Large intestine (tissue), 3 donors: ENCODE results near the gene DDA1. TPM values are rescaled to one million over a fixed set of nuclear protein-coding genes. Genes with fewer than 3 reads are reported as not detected.
A peak's percentile ranks its signal among the peaks of the same experiment; 100 is the strongest.

Source experiments
- DNase-seq, 2 donors: peaks; one replicate each; pipeline versions ENCODE4 v3.0.0 to v3.0.0-alpha.2; 2013
- H3K27ac ChIP-seq: one replicate; pipeline ENCODE4 v1.5.1; 2013; ENCODE audit warnings: low read length
- H3K27me3 ChIP-seq: 2 replicates; pipeline ENCODE4 v1.6.1; 2013; ENCODE audit warnings: low read length; ENCODE audit not compliant: control insufficient read depth, insufficient read depth
- H3K36me3 ChIP-seq: 2 replicates; pipeline ENCODE4 v1.6.1; 2013; ENCODE audit warnings: low read length; ENCODE audit not compliant: control insufficient read depth, insufficient read depth
- H3K4me1 ChIP-seq: one replicate; pipeline ENCODE4 v1.6.1; 2013; ENCODE audit warnings: low read length; ENCODE audit not compliant: control insufficient read depth, insufficient read depth
- H3K4me3 ChIP-seq: one replicate; pipeline ENCODE4 v1.5.1; 2013; ENCODE audit warnings: low read length
- H3K9me3 ChIP-seq: one replicate; pipeline ENCODE4 v1.6.1; 2013; ENCODE audit warnings: mild to moderate bottlenecking, low read depth, low read length, moderate library complexity; ENCODE audit not compliant: control insufficient read depth
- WGBS: methylation state at CpG from one replicate; pipeline ENCODE4 v1.1.5; 2013; ENCODE audit warnings: low lambda C conversion rate; ENCODE audit not compliant: insufficient coverage; 5-methylcytosine and 5-hydroxymethylcytosine counted together
- polyA plus RNA-seq: library from polyadenylated mRNA; unstranded; fragments of 120-200 nt; gene quantifications from one replicate; pipeline ENCODE4 v1.2.1, GENCODE V29; 2013

The DDA1 gene
- polyA plus RNA-seq, 1 donor: 32.8 TPM

GRCh38 chr19:17337675-17338432 is 28.5 kb downstream of the DDA1 start:
- peak overlapping the region; percentile 98 for H3K27ac ChIP-seq
- peaks cover 26% of the 10 kb centered on the region for H3K4me1 ChIP-seq
- peak in 1 of 2 donors; percentile 33 for DNase-seq
- WGBS: no CpG with 5 or more reads among the region's 50 CpGs
- H3K36me3 ChIP-seq: peaks cover 6% of the 10 kb centered on the region
- no peaks in the 10 kb centered on the region for H3K27me3 ChIP-seq
- peaks cover 14% of the 10 kb centered on the region for H3K9me3 ChIP-seq
- H3K4me3 ChIP-seq: peak overlapping the region; percentile 82

- no peaks in the 10 kb centered on the region for H3K27me3 ChIP-seq
- peaks cover 6% of the 10 kb centered on the region for H3K36me3 ChIP-seq
- peak overlapping the region; percentile 82 for H3K4me3 ChIP-seq
- H3K9me3 ChIP-seq: peaks cover 9% of the 10 kb centered on the region
- DNase-seq: no peak
- H3K4me1 ChIP-seq: peaks cover 26% of the 10 kb centered on the region
- no CpG with 5 or more reads among the region's 30 CpGs for WGBS
- H3K27ac ChIP-seq: no peak overlapping the region
Observed at GRCh38 chr19:17338433-17339078, 29.2 kb downstream of the DDA1 start.

- H3K27ac ChIP-seq: no peak overlapping the region
Observed at GRCh38 chr19:17339088-17339741, 29.9 kb downstream of the DDA1 start.

GRCh38 chr19:17340302-17340870 is 31.0 kb downstream of the DDA1 start:
- peak in 1 of 2 donors; percentile 77 for DNase-seq

More at GRCh38 chr19:17339088-17339741, 29.9 kb downstream of the DDA1 start:
- Histone ChIP-seq H3K27me3 (no peaks in the 10 kb centered on the region), H3K4me1 (peaks cover 20% of the 10 kb centered on the region), H3K4me3 (no peak overlapping the region), H3K36me3 (peaks cover 6% of the 10 kb centered on the region), H3K9me3 (peaks cover 9% of the 10 kb centered on the region)
- WGBS: no CpG with 5 or more reads among the region's 34 CpGs
- no peak for DNase-seq

GRCh38 chr19:17340871-17341357 is 31.6 kb downstream of the DDA1 start:
- Histone ChIP-seq H3K4me1 (peaks cover 16% of the 10 kb centered on the region), H3K27me3 (no peaks in the 10 kb centered on the region), H3K9me3 (peaks cover 9% of the 10 kb centered on the region), H3K27ac (no peak overlapping the region), H3K4me3 (no peak overlapping the region), H3K36me3 (peaks cover 6% of the 10 kb centered on the region)
- WGBS: no CpG with 5 or more reads among the region's 17 CpGs
- no peak for DNase-seq

More at GRCh38 chr19:17340302-17340870, 31.0 kb downstream of the DDA1 start:
- H3K4me1 ChIP-seq: peaks cover 16% of the 10 kb centered on the region
- peaks cover 6% of the 10 kb centered on the region for H3K36me3 ChIP-seq
- WGBS: 28% methylated on average over 4 of the region's 21 CpGs
- peak overlapping the region; percentile 6 for H3K4me3 ChIP-seq
- no peak overlapping the region for H3K27ac ChIP-seq
- H3K9me3 ChIP-seq: peaks cover 9% of the 10 kb centered on the region
- H3K27me3 ChIP-seq: no peaks in the 10 kb centered on the region

- Histone ChIP-seq H3K9me3 (peaks cover 9% of the 10 kb centered on the region), H3K36me3 (peaks cover 6% of the 10 kb centered on the region), H3K4me3 (no peak overlapping the region), H3K4me1 (peaks cover 12% of the 10 kb centered on the region), H3K27ac (no peak overlapping the region), H3K27me3 (no peaks in the 10 kb centered on the region)
- no peak for DNase-seq
- no CpG with 5 or more reads among the region's 15 CpGs for WGBS
Observed at GRCh38 chr19:17341386-17341785, 32.0 kb downstream of the DDA1 start.

GRCh38 chr19:17341845-17342244 is 32.5 kb downstream of the DDA1 start:
- Histone ChIP-seq H3K4me1 (peaks cover 12% of the 10 kb centered on the region), H3K36me3 (peaks cover 6% of the 10 kb centered on the region), H3K27me3 (no peaks in the 10 kb centered on the region), H3K4me3 (no peak overlapping the region), H3K27ac (no peak overlapping the region), H3K9me3 (peaks cover 9% of the 10 kb centered on the region)
- DNase-seq: no peak
- WGBS: no CpG with 5 or more reads among the region's 7 CpGs

- Histone ChIP-seq H3K4me3 (no peak overlapping the region), H3K36me3 (peaks cover 2% of the 10 kb centered on the region), H3K4me1 (no peaks in the 10 kb centered on the region), H3K27me3 (peaks cover 7% of the 10 kb centered on the region), H3K27ac (no peak overlapping the region), H3K9me3 (no peaks in the 10 kb centered on the region)
- no CpG with 5 or more reads among the region's 24 CpGs for WGBS
- DNase-seq: peak in 1 of 2 donors; percentile 47
Observed at GRCh38 chr19:17346109-17346671, 36.8 kb downstream of the DDA1 start.

GRCh38 chr19:17347361-17347760 is 38.0 kb downstream of the DDA1 start:
- Histone ChIP-seq H3K9me3 (no peaks in the 10 kb centered on the region), H3K27ac (no peak overlapping the region), H3K27me3 (peaks cover 7% of the 10 kb centered on the region), H3K4me3 (no peak overlapping the region), H3K36me3 (no peaks in the 10 kb centered on the region), H3K4me1 (no peaks in the 10 kb centered on the region)
- WGBS: no CpG with 5 or more reads among the region's 6 CpGs
- DNase-seq: no peak

GRCh38 chr19:17347877-17348276 is 38.5 kb downstream of the DDA1 start:
- peaks cover 7% of the 10 kb centered on the region for H3K27me3 ChIP-seq
- no peaks in the 10 kb centered on the region for H3K36me3 ChIP-seq
- H3K4me1 ChIP-seq: no peaks in the 10 kb centered on the region
- no peaks in the 10 kb centered on the region for H3K9me3 ChIP-seq
- no peak for DNase-seq
- WGBS: no CpG with 5 or more reads among the region's 2 CpGs
- H3K27ac ChIP-seq: no peak overlapping the region
- no peak overlapping the region for H3K4me3 ChIP-seq
